Activated T-cell treated with anti-CD3 and anti-CD28 coated beads, Interleukin-2, amount 50 U/mL, for 48 hours (primary cell): ENCODE data around the gene RPUSD2.
A peak's percentile ranks its signal among the peaks of the same experiment; 100 is the strongest.
"Not testable (repeated sequence)": the region's sequence is repeated elsewhere in the genome, so short reads cannot be mapped to it uniquely, and the experiment has no call there.

Experiments
- DNase-seq, 2 experiments: peaks; one replicate each; pipeline ENCODE4 v3.0.0-alpha.2; 2020

Gene RPUSD2

DNA sequence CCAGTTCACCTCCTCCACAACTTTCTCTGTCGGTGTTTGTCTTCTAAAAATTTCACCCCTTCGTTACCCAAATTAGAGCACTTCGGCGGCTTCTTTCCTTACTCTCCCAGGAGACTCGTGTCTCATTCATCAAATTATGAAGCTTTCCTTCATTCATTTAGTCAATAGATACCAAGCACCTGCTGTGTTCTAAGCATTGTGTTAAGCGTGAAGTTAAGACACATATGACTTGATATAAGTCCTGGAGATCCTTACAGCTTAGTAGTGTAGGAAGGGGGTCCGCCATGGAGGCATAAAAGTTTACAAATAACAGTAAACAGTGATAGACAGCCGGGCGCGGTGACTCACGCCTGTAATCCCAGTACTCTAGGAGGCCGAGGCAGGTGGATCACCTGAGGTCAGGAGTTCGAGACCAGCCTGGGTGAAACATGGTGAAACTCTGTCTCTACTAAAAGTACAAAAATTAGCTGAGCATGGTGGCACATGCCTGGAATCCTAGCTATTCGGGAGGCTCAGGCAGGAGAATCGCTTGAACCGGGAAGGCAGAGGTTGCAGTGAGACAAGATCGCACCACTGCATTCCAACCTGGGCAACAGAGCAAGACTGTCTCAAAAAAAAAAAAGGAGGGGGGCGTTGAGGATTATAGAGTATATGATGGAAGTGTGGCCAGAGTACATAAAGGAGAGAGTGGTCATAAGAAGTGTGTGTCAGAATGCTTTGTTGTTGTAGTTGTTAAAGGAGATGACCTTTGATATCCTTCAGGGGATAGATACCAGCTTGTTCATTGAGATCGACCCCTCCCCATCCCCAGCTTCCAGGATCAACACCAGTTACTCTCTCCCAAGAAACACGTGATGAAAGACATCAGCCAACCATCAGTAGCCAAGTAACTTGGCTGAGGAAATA lies 3.5 kb upstream of the RPUSD2 start:
- DNase-seq: peak in 1 of 2 experiments; percentile 22

DNA sequence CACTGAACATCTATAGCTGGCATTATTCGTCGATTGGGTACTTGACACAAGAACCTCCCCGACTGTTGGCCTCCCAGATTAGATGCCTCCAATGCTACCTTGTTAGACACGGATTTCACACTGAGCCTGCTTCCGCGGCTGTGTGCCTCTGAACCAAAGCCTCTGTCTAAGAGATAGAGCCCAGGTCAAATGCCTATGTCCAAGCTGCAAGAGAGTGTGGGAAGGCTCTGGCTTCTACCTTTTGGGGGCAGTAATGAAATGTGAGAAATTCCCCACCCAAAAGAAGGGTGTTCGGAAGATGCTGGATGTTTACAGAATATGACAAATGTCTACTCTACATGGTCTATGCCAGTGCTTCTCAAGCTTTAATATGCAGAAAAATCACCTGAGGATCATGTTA lies 2.0 kb upstream of the RPUSD2 start:
- DNase-seq: no peak

GRCh38 chr15:40575113-40575512 lies 6.0 kb downstream of the RPUSD2 start:
- no peak for DNase-seq

GRCh38 chr15:40576914-40577313 lies 7.8 kb downstream of the RPUSD2 start:
- DNase-seq: not testable (repeated sequence)

- no peak for DNase-seq
These were observed 9.8 kb downstream of the RPUSD2 start for GRCh38 chr15:40578892-40579291.

- DNase-seq: not testable (repeated sequence)
These were observed 12.7 kb downstream of the RPUSD2 start for GRCh38 chr15:40581796-40582195.

DNA sequence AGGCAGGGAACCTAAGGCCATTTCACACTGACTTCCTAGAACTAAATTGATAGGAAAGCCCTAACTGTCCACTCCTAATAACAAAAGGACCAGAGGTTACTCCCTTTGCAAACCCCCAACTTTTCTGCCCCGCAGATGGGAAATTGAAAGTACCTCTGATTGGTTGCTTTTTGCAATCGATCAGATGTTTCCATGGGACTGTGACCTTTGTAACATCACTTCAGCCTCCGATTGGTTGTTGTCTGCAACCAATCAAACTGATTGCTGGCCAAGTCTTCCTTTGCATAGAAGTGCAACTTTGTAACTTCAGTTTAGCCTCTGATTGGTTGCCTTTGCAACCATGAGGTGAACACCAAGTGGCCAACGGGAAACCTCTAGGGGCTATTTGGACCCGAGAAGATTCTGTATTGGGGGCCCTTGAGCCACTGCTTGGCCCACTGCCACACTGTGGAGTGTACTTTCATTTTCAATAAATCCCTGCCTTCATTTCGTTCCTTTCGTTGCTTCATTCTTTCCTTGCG lies 13.7 kb downstream of the RPUSD2 start:
- DNase-seq: no peak

GRCh38 chr15:40584191-40584590 lies 15.1 kb downstream of the RPUSD2 start:
- no peak for DNase-seq

DNA sequence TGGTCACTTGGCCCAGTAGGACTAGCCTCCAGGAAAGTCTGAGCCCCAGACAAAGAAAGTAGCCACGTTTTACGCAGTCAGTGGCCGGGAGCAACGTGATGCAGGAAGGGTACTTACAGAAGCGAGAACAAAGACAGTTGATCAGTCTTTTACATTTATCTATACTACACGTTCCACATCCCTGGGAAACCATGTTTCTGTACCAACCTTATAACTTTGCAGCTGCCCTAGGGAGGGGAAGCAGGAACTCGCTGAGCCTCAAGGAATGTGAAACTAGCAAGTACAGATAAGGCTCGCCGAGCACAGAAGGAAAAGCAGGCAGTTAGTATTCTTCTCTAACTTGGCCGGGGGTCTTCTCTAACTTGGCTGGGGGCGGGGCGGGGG lies 21.6 kb downstream of the RPUSD2 start:
- no peak for DNase-seq

- no peak for DNase-seq
These were observed 22.3 kb downstream of the RPUSD2 start for GRCh38 chr15:40591389-40591788.

GRCh38 chr15:40593165-40593564 lies 24.1 kb downstream of the RPUSD2 start:
- DNase-seq: no peak

GRCh38 chr15:40593588-40594428 lies 24.7 kb downstream of the RPUSD2 start, which contains the start of gene KNL1:
KNL1 (plus strand) TSS chr15:40594249; CDS start chr15:40602932, 8,683 bp downstream.
- peak; percentile 96 to 97 for DNase-seq

DNA sequence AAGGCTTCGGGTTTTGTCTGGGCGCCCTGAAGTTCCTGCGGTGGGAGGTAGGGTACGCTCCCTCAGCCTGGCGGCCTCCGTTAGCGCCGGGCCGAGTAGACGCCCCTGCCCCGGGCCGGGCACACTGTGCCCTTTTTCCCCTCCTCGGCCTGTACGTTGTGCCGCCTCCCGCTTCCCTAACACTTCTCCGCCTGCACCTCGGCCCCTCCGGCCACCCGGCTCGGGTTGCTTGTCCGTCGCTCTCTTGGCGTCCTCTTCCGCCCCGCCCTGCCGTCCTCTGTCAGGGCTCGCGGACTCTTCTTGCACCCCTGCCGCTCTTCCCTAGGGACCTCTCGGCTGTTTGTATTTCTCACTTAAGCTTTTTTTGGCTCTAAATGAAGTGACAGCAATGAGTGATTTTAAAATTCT lies 25.3 kb downstream of the RPUSD2 start:
- no peak for DNase-seq

GRCh38 chr15:40595219-40595618 lies 26.1 kb downstream of the RPUSD2 start:
- no peak for DNase-seq

DNA sequence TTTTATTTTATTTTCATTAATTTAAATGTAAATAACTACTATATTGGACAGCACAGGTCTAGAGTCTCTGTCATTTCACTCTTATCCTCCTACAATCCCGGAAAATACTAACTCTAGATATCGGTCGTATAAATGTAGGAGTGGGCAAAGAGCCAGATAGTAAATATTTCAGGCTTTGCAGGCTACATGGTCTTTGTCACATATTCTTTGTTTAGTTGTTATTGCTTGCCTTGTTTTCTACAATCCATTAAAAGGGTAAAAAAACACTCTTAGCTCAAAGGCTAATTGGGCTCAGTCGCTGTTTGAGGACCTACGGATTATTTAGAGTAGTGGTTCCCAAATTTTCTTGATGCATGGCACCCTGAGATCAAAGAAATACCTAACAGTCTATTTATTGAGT lies 26.7 kb downstream of the RPUSD2 start:
- no peak for DNase-seq

- DNase-seq: no peak
These were observed 27.9 kb downstream of the RPUSD2 start for GRCh38 chr15:40597024-40597423.

GRCh38 chr15:40598126-40598525 lies 29.0 kb downstream of the RPUSD2 start:
- DNase-seq: no peak

DNA sequence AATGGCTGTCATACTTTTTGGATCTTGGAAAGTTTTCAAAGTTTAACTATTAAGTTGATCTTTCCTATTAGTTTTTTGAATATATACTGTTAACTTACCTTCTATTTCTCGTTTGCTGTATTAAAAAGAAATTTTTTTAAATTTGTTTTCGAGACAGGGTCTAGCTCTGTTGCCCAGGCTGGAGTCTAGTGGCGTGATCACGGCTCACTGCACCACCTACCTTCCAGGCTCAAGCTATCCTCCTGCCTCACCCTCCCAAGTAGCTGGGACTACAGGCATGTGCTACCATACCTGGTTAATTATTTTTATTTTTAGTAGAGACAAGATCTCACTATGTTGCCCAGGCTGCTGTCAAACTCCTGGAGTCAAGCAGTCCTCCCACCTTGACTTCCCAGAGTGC lies 29.6 kb downstream of the RPUSD2 start:
- DNase-seq: no peak

DNA sequence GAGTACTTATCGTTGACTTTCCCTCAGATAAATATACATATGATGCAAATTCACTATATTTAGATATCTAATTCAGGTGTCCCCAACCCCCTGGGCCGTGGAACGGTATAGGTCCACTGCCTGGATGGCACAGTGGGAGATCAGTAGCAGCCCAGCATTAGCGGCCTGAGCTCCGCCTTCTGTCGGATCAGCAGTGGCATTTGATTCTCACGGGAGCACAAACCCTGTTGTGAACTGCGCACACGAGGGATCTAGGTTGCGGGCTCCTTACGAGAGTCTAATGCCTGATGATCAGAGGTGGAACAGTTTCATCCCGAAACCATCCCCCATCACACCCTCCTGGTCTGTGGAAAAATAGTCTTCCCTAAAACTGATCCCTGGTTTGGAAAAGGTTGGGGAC lies 31.9 kb downstream of the RPUSD2 start:
- no peak for DNase-seq

DNA sequence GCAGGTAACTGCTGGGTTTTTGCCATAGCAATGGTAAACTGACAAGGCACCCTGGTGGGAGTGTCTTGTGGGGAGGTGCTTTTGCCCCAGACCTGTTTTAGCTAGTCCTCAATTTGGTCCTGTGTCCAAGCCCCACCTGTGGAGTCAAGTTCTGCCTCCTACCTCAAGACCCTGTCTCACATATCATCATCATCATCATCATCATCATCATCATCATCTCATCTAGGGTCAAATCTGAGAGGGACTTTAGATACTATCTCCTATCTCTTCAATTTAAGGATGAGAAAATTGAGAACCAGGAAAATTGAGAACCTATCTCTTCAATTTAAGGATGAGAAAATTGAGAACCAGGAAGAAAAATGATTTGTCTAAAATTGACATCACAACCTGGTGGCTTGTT lies 34.8 kb downstream of the RPUSD2 start:
- no peak for DNase-seq

DNA sequence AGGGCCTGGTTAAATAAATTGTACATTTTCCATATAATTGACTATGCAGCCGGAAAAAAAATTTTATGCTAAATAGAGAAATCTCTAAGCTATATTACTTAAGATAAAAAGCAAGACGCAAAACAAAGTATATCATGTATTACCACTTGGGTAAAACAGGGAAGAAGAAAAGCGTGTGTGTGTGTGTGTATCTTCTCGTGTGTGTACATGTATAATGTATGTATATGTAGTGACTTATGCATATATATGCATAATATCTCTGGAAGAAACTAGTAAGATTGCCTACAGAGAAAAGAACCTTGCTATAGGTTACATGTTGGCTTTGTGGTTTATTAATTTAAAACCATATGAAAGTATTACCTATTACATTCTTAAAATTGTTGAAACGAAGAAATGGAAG lies 44.0 kb downstream of the RPUSD2 start:
- DNase-seq: no peak

GRCh38 chr15:40618023-40618422 lies 48.9 kb downstream of the RPUSD2 start:
- no peak for DNase-seq

DNA sequence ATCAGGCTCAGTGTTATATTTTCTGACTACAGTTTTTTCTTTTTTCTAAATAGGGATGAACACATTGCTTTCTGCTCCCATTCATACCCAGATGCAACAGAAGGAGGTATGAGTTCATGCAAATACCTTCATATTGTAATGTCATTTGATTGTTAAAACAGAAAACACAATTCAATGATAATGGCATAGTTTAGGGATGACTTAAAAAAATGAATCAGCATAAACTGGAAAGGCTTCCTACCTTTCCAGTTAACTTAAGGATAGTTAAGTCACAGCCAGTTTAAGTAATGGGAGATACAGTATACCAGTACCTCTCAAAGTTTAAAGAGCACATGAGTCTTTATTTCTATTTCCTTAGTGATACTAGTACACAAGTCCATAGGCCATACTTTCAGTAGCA lies 49.8 kb downstream of the RPUSD2 start:
- no peak for DNase-seq

DNA sequence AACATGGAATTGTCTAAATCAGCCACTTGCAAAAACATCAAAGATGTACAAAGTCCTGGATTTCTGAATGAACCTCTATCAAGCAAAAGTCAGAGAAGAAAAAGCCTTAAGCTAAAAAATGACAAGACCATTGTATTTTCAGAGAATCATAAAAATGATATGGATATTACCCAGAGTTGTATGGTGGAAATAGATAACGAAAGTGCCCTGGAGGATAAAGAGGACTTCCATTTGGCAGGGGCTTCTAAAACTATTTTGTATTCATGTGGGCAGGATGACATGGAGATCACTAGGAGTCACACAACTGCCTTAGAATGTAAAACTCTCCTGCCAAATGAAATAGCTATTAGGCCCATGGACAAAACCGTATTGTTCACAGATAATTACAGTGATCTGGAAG lies 54.3 kb downstream of the RPUSD2 start:
- no peak for DNase-seq
